OCI-LY7 (cell line): Measurements from ENCODE around the gene ANO3. TPM values are rescaled to one million over a fixed set of nuclear protein-coding genes. Genes with fewer than 3 reads are reported as not detected.

Experiments used
- BruUV-seq: library from RNA; stranded (reverse); fragments of 400-500 nt; replicated peaks from 2 replicates; lab custom pipeline; 2021; lab: Mats Ljungman, UMichigan
- CTCF ChIA-PET: fragments of 300-600 bp; sonication (Branson Sonifier 250); formaldehyde crosslinking; loops from one replicate; lab custom pipeline; 2022; ENCODE audit warnings: antibody characterized with exemption; ENCODE audit not compliant: unreplicated experiment; lab: Charles Lee
- POLR2A ChIA-PET: fragments of 300-600 bp; sonication (Branson Sonifier 250); formaldehyde crosslinking; loops from one replicate; lab custom pipeline; 2022; ENCODE audit warnings: antibody characterized with exemption; lab: Charles Lee
- DNase-seq: peaks from one replicate; pipeline ENCODE4 v3.0.0-alpha.2; 2015; ENCODE audit warnings: low spot score
- H2AFZ ChIP-seq: fragments of 200-600 bp; sonication (generic), shearing (Covaris generic); 2 replicates; pipeline ENCODE4 v1.6.1; 2014; ENCODE audit warnings: mild to moderate bottlenecking, antibody characterized with exemption, low read length, moderate library complexity
- H3K27ac ChIP-seq: fragments of 200-600 bp; sonication (generic); 2 replicates; pipeline ENCODE4 v1.5.1; 2014; ENCODE audit warnings: mixed run types, low read depth, mild to moderate bottlenecking, moderate library complexity, low read length, inconsistent platforms; ENCODE audit not compliant: poor library complexity, severe bottlenecking
- H3K36me3 ChIP-seq: fragments of 200-600 bp; sonication (generic); 2 replicates; pipeline ENCODE4 v1.6.1; 2014; ENCODE audit warnings: mild to moderate bottlenecking, antibody characterized with exemption, low read length, moderate library complexity, mixed read lengths; ENCODE audit not compliant: insufficient read depth
- H3K4me1 ChIP-seq: fragments of 200-600 bp; sonication (generic); 2 replicates; pipeline ENCODE4 v1.5.1; 2014; ENCODE audit warnings: mild to moderate bottlenecking, low read length; ENCODE audit not compliant: insufficient read depth, poor library complexity, severe bottlenecking
- H3K4me2 ChIP-seq: fragments of 200-600 bp; sonication (generic); 2 replicates; pipeline ENCODE4 v1.6.1; 2014; ENCODE audit warnings: mild to moderate bottlenecking, low read length
- H3K4me3 ChIP-seq: fragments of 200-600 bp; sonication (generic); 2 replicates; pipeline ENCODE4 v1.5.1; 2014; ENCODE audit warnings: mild to moderate bottlenecking, low read depth, low read length; ENCODE audit not compliant: poor library complexity, severe bottlenecking
- H3K79me2 ChIP-seq: fragments of 200-600 bp; sonication (generic); 2 replicates; pipeline ENCODE4 v1.6.1; 2016; ENCODE audit warnings: low read depth, mild to moderate bottlenecking, low read length, moderate library complexity, mixed read lengths; ENCODE audit not compliant: insufficient read depth
- H3K9me2 ChIP-seq: fragments of 200-600 bp; sonication (generic); 2 replicates; pipeline ENCODE4 v1.6.1; 2016; ENCODE audit warnings: mild to moderate bottlenecking, low read length, mixed read lengths; ENCODE audit not compliant: insufficient read depth
- H3K9me3 ChIP-seq: fragments of 200-600 bp; sonication (generic); 2 replicates; pipeline ENCODE4 v1.6.1; 2014; ENCODE audit warnings: mild to moderate bottlenecking, mixed run types, low read length, mixed read lengths
- H4K20me1 ChIP-seq: fragments of 200-600 bp; sonication (generic); 2 replicates; pipeline ENCODE4 v1.6.1; 2014; ENCODE audit warnings: mild to moderate bottlenecking, antibody characterized with exemption, low read length, moderate library complexity, mixed read lengths; ENCODE audit not compliant: insufficient read depth
- EZH2phosphoT487 ChIP-seq: fragments of 200-600 bp; sonication (generic); IDR thresholded peaks from 2 replicates; pipeline ENCODE4 v1.6.1; 2018; ENCODE audit warnings: low read depth, borderline replicate concordance, mild to moderate bottlenecking, mixed run types, antibody characterized with exemption, low read length, moderate library complexity, mixed read lengths
- intact Hi-C: fragments of 100-400 bp; cut with micrococcal nuclease; formaldehyde crosslinking; loops from one replicate; pipeline ENCODE4 v1.10.0; 2022; ENCODE audit not compliant: unreplicated experiment
- total RNA-seq, 2 experiments: library from RNA; depleted of rRNA in 1 of 2; stranded (reverse); fragments of >200 nt in 1 of 2; shearing (Covaris generic) in 1 of 2; gene quantifications; 2 replicates each; pipeline ENCODE4 v1.2.3, GENCODE V29; 2014 to 2022
- TF ChIP-seq, protein P1 (sequence below): fragments of 200-600 bp; sonication (generic); conservative IDR thresholded peaks from 2 replicates; pipeline ENCODE4 v1.5.1; 2014; ENCODE audit warnings: mild to moderate bottlenecking, antibody characterized with exemption, low read length, moderate library complexity, mixed read lengths

ANO3 gene
- total RNA-seq, 2 experiments from 2014 or later, result 0.03 TPM; not detected in 1

DNA sequence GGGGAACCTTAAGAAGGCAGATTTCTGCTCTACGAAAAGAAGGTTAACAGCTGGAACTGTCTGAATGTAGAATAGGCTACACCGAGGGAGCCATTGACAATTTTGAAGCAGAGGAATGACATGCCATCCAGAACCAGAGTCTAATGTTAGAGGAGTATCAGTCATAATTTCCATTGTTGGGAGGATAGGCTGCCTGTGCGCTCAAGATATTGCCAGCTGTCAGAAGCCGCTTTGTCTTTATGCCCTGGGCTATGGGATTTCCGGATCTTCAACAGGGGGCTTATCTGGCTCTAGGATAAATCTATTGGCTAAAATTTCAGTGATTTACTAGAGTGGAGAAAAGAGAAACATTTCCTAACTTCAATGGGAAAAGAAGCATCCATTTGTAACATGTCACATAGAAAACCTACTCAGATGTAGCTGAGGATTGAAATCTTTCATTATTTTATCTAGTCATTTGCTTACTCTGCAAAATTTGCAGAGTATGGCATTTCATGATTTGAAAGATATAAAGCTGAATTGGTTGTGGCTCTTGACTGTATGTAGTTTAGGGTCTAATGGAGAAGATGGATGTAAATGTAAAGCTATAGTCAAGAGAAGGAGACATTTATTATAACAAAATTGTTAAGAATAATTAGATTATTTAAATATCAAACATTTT lies 78.9 kb downstream of the ANO3 start:
- Histone ChIP-seq H3K79me2 (no peaks in the 10 kb centered on the region; the same call in 1 of the 2 replicates), H3K27ac (no peak overlapping the region), H3K4me2 (no peak overlapping the region), H3K4me1 (no peaks in the 10 kb centered on the region), H3K9me2 (no peaks in the 10 kb centered on the region), H3K36me3 (no peaks in the 10 kb centered on the region), H3K9me3 (no peaks in the 10 kb centered on the region), H2AFZ (no peak overlapping the region), H4K20me1 (no peaks in the 10 kb centered on the region), H3K4me3 (no peak overlapping the region)
- TF ChIP-seq, protein P1, sequence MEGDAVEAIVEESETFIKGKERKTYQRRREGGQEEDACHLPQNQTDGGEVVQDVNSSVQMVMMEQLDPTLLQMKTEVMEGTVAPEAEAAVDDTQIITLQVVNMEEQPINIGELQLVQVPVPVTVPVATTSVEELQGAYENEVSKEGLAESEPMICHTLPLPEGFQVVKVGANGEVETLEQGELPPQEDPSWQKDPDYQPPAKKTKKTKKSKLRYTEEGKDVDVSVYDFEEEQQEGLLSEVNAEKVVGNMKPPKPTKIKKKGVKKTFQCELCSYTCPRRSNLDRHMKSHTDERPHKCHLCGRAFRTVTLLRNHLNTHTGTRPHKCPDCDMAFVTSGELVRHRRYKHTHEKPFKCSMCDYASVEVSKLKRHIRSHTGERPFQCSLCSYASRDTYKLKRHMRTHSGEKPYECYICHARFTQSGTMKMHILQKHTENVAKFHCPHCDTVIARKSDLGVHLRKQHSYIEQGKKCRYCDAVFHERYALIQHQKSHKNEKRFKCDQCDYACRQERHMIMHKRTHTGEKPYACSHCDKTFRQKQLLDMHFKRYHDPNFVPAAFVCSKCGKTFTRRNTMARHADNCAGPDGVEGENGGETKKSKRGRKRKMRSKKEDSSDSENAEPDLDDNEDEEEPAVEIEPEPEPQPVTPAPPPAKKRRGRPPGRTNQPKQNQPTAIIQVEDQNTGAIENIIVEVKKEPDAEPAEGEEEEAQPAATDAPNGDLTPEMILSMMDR, result no peak
- TF ChIP-seq EZH2phosphoT487, result no peak
- DNase-seq, result no peak
- intact Hi-C loops, result no loop called here
- CTCF ChIA-PET, result no interaction called here
- BruUV-seq, result no TSS peak
- POLR2A ChIA-PET, result no interaction called here

DNA sequence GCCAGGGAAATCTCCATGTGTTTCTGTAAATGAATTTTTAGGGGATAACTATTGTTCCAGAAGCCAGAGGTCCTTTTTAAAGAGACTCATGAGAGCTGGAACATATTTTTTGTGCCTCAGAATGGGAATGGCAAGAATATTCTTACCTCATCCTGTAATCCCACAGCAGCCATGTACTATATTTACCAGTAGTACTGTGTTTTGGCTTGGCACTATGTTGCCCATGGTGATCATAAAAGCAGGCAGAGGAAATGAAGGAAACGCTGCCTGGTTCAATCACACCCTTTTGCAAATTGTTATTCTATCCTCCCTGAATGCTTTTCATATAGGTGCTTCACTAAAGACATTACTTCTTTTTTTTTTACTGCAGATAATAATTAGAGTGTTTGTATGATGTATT lies 81.0 kb downstream of the ANO3 start:
- DNase-seq, result no peak
- no peaks in the 10 kb centered on the region for H3K9me3 ChIP-seq
- no TSS peak for BruUV-seq
- no peaks in the 10 kb centered on the region for H3K9me2 ChIP-seq
- no peak overlapping the region for H2AFZ ChIP-seq
- no peaks in the 10 kb centered on the region for H3K4me1 ChIP-seq
- no peak for TF ChIP-seq EZH2phosphoT487
- TF ChIP-seq, protein P1, result no peak
- no peaks in the 10 kb centered on the region for H4K20me1 ChIP-seq
- no peak overlapping the region for H3K4me2 ChIP-seq
- POLR2A ChIA-PET, result no interaction called here
- no peak overlapping the region for H3K4me3 ChIP-seq
- no peaks in the 10 kb centered on the region; the same call in 1 of the 2 replicates for H3K79me2 ChIP-seq
- H3K27ac ChIP-seq, result no peak overlapping the region
- CTCF ChIA-PET, result no interaction called here
- H3K36me3 ChIP-seq, result no peaks in the 10 kb centered on the region
- intact Hi-C loops, result no loop called here

DNA sequence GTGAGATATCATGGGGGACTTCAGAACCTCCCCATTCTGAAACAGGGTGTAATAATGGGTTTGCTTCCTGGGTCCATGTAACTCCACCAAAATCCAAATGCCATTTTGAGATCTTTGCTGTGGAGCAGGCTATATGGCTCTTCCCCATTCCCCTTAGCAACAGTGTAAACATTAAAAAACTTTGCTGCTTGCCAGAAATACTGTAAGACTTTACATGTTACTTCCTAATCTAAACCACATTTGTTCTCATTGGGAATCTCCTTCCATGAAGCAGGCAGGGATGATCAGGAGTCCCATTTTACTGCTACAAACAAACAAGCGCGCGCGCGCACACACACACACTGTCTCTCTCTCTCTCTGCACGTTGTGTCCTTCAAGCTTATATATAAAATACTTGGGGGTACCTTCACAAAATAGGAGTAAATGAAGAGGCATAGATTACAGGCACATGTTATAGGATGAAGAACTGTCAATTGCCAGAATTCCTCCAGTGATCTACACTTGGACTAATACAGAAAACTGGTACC lies 86.5 kb downstream of the ANO3 start:
- H3K9me2 ChIP-seq, result no peaks in the 10 kb centered on the region
- TF ChIP-seq EZH2phosphoT487, result no peak
- TF ChIP-seq, protein P1, result no peak
- H2AFZ ChIP-seq, result no peak overlapping the region
- DNase-seq, result no peak
- intact Hi-C loops, result no loop called here
- H3K4me1 ChIP-seq, result no peaks in the 10 kb centered on the region
- H3K36me3 ChIP-seq, result no peaks in the 10 kb centered on the region
- H3K79me2 ChIP-seq, result no peaks in the 10 kb centered on the region; the same call in 1 of the 2 replicates
- POLR2A ChIA-PET, result no interaction called here
- BruUV-seq, result no TSS peak
- no peak overlapping the region for H3K4me2 ChIP-seq
- H4K20me1 ChIP-seq, result no peaks in the 10 kb centered on the region
- H3K4me3 ChIP-seq, result no peak overlapping the region
- CTCF ChIA-PET, result no interaction called here
- no peak overlapping the region for H3K27ac ChIP-seq
- H3K9me3 ChIP-seq, result no peaks in the 10 kb centered on the region
